HepG2 (cell line): ENCODE measurements around the gene VTN. TPM values are rescaled to one million over a fixed set of nuclear protein-coding genes. Genes with fewer than 3 reads are reported as not detected.

ENCODE experiments used
- BRCA1 ChIP-seq: sonication (generic); formaldehyde crosslinking; IDR thresholded peaks from 2 replicates; pipeline ENCODE4 v1.4.0; 2020; ENCODE audit warnings: missing genetic modification reagents
- BRF2 ChIP-seq: sonication (generic); formaldehyde crosslinking; IDR thresholded peaks from 2 replicates; pipeline ENCODE4 v1.8.1; 2022; ENCODE audit warnings: mild to moderate bottlenecking, missing genetic modification reagents
- E2F2 ChIP-seq: sonication (generic); formaldehyde crosslinking; IDR thresholded peaks from 2 replicates; pipeline ENCODE4 v1.4.0; 2020; ENCODE audit warnings: missing genetic modification reagents, borderline replicate concordance
- FOSL2 ChIP-seq: sonication (generic); formaldehyde crosslinking; IDR thresholded peaks from 2 replicates; pipeline ENCODE4 v1.4.0; 2020; ENCODE audit warnings: missing genetic modification reagents
- HCFC1 ChIP-seq: fragments of 150-350 bp; IDR thresholded peaks from 2 replicates; pipeline ENCODE4 v1.6.1; 2014; ENCODE audit warnings: low read depth, low read length
- KAT2B ChIP-seq: fragments of 150-350 bp; IDR thresholded peaks from 2 replicates; pipeline ENCODE4 v1.6.1; 2014; ENCODE audit warnings: low read depth, low read length, borderline replicate concordance
- LRRFIP1 ChIP-seq: sonication (generic); formaldehyde crosslinking; conservative IDR thresholded peaks from 2 replicates; pipeline ENCODE4 v1.4.0; 2020; ENCODE audit warnings: missing genetic modification reagents
- NFE2L2 ChIP-seq: fragments of 150-350 bp; IDR thresholded peaks from 2 replicates; pipeline ENCODE4 v1.6.1; 2014; ENCODE audit warnings: low read length
- NFYB ChIP-seq: sonication (generic); formaldehyde crosslinking; IDR thresholded peaks from 2 replicates; pipeline ENCODE4 v1.4.0; 2020; ENCODE audit warnings: missing genetic modification reagents
- RFX1 ChIP-seq: fragments of 450-650 bp; IDR thresholded peaks from 2 replicates; pipeline ENCODE4 v1.6.1; 2017
- SMYD3 ChIP-seq: sonication (generic); formaldehyde crosslinking; IDR thresholded peaks from 2 replicates; pipeline ENCODE4 v1.8.1; 2023; ENCODE audit warnings: mild to moderate bottlenecking, missing genetic modification reagents
- STAT5B ChIP-seq: sonication (generic); formaldehyde crosslinking; IDR thresholded peaks from 2 replicates; pipeline ENCODE4 v1.4.0; 2020; ENCODE audit warnings: missing genetic modification reagents
- UBTF ChIP-seq: sonication (generic); formaldehyde crosslinking; IDR thresholded peaks from 2 replicates; pipeline ENCODE4 v1.4.0; 2020; ENCODE audit warnings: mild to moderate bottlenecking, missing genetic modification reagents
- ZFAT ChIP-seq: sonication (generic); formaldehyde crosslinking; conservative IDR thresholded peaks from 2 replicates; pipeline ENCODE4 v1.8.1; 2023; ENCODE audit warnings: missing genetic modification reagents, inconsistent platforms
- ZNF275 ChIP-seq: sonication (generic); formaldehyde crosslinking; IDR thresholded peaks from 2 replicates; pipeline ENCODE4 v1.8.0; 2022; ENCODE audit warnings: missing genetic modification reagents, mild to moderate bottlenecking, inconsistent platforms, borderline replicate concordance
- ZNF343 ChIP-seq: sonication (generic); formaldehyde crosslinking; IDR thresholded peaks from 2 replicates; pipeline ENCODE4 v1.4.0; 2020; ENCODE audit warnings: mild to moderate bottlenecking, missing genetic modification reagents
- ZNF747 ChIP-seq: sonication (generic); formaldehyde crosslinking; IDR thresholded peaks from 2 replicates; pipeline ENCODE4 v1.8.1; 2023; ENCODE audit warnings: missing genetic modification reagents, mild to moderate bottlenecking, borderline replicate concordance
- polyA plus RNA-seq, 8 experiments: library from polyadenylated mRNA; depleted of rRNA in 3 of 8; stranded (reverse) in 7 of 8; unstranded in 1 of 8; fragments of >200 nt; fragmentation: Illumina TruSeq in 4 of 8; extraction: Trizol in 4 of 8; gene quantifications; 2 replicates each; pipeline versions ENCODE4 v1.2.1 to v1.2.3, GENCODE V29; 2011 to 2016; ENCODE audit warnings: low read depth in 4 of 8, missing spikeins in 1 of 8, mixed read lengths in 1 of 8; ENCODE audit not compliant: insufficient read depth in 1 of 8
- total RNA-seq, 5 experiments: library from RNA; depleted of rRNA; stranded (reverse); fragments of >200 nt; fragmentation: Illumina TruSeq; extraction: Trizol; gene quantifications; 2 replicates each; pipeline ENCODE4 v1.2.3, GENCODE V29; 2016; ENCODE audit warnings: low read depth in 1 of 5
- TF ChIP-seq, protein P1 (sequence below): IDR thresholded peaks from 2 replicates; pipeline ENCODE4 v1.6.1; 2012; ENCODE audit warnings: low read depth, low read length, improper control_type of control experiment

Gene VTN
- total and polyA plus RNA-seq, 2 of the 13 experiments (the other 11 are each of a cell fraction or from before 2014, with no cell fraction given), result 108 to 131 TPM

DNA sequence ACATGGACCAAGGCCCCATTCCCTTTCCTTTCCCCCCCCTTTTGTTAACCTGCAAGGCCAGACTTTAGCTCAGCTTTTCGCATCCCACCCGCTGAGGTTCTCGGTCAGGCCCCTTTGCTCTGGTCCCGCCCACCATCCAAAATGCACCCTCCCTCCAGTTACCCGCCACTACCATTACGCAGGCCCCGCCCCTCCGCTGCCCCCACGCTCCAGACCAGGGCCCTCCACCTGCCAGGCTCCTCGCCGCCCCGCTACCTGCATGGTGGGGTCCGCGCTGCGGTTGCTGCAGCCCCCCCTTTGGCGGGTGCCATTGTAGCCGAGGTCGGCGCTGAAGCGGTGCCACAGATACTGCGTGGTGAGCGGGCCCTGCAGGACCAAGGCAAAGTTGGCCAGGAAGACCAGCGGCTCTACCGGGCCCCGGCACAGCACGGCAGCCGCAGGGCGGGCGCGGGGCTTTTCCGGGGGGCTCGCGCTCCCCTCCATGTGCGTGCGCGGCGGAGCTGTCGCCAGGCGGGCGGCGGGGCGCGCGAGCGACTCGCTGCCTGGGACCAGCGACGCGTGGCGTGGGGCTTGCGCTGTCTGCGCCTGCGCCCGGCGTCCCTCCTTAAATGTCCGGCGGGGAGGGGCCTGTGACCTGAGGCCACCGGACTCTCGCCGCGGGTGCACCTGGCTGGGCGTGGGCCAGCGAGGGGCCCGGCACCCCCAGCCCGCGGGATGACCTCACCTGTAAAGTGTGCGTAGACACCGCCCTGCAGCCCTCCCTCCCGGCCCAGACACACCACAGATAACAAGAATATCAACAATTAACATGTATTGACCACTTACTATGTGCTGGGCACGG is 35.7 kb upstream of the VTN start, which contains the start of gene SLC46A1 (continued):
- TF ChIP-seq ZNF343 (CRISPR knock-in tag) (peak; percentile 79; the same call in 1 of the 2 replicates), SMYD3 (CRISPR knock-in tag) (no peak), E2F2 (CRISPR knock-in tag) (no peak), FOSL2 (no peak), NFE2L2 (no peak), HCFC1 (no peak), ZNF275 (peak; percentile 23; the same call in 1 of the 2 replicates), LRRFIP1 (CRISPR knock-in tag) (no peak), BRCA1 (CRISPR knock-in tag) (no peak), ZNF747 (CRISPR knock-in tag) (no peak), UBTF (CRISPR knock-in tag) (0 out of 2 replicates have a peak, but pooled peaks have one; percentile 14), KAT2B (no peak), ZFAT (CRISPR knock-in tag) (no peak), STAT5B (CRISPR knock-in tag) (no peak), NFYB (CRISPR knock-in tag) (no peak), BRF2 (CRISPR knock-in tag) (no peak), RFX1 (no peak)
- TF ChIP-seq, protein P1, sequence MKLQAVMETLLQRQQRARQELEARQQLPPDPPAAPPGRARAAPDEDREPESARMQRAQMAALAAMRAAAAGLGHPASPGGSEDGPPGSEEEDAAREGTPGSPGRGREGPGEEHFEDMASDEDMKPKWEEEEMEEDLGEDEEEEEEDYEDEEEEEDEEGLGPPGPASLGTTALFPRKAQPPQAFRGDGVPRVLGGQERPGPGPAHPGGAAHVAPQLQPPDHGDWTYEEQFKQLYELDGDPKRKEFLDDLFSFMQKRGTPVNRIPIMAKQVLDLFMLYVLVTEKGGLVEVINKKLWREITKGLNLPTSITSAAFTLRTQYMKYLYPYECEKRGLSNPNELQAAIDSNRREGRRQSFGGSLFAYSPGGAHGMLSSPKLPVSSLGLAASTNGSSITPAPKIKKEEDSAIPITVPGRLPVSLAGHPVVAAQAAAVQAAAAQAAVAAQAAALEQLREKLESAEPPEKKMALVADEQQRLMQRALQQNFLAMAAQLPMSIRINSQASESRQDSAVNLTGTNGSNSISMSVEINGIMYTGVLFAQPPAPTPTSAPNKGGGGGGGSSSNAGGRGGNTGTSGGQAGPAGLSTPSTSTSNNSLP, result no peak
